Keratinocyte (primary cell): ENCODE results near the gene MYL12B.

Experiments
- CTCF ChIP-seq, 3 experiments: IDR thresholded peaks in 1 of 3; conservative IDR thresholded peaks in 1 of 3; optimal IDR thresholded peaks in 1 of 3; 2 replicates in 2 of 3; 3 replicates in 1 of 3; pipeline versions ENCODE3 to v1.5.1; 2011; ENCODE audit warnings: low read length in 3 of 3, mild to moderate bottlenecking in 3 of 3, moderate library complexity in 2 of 3, control low read depth in 1 of 3, inconsistent platforms in 1 of 3; ENCODE audit not compliant: insufficient read depth in 2 of 3; ENCODE audit errors: extremely low read depth in 1 of 3
- EZH2 ChIP-seq: IDR thresholded peaks from one replicate; pipeline ENCODE4 v1.6.1; 2012; ENCODE audit warnings: inconsistent platforms, mild to moderate bottlenecking, low read length, moderate library complexity

GRCh38 chr18:3212657-3213056 is 49.3 kb upstream of the MYL12B start:
- no peak for TF ChIP-seq CTCF (optimal IDR thresholded peaks at IDR 0.05 in 1 of 3, IDR thresholded peaks at IDR 0.05 in 1 of 3, conservative IDR thresholded peaks at IDR 0.05 in 1 of 3; ENCODE audit: extremely low read depth in 1 of 3, insufficient read depth in 2 of 3, low read length in 3 of 3)
- no peak for TF ChIP-seq EZH2
